Measurements from ENCODE around the gene NPAS2. TPM values are rescaled to one million over a fixed set of nuclear protein-coding genes. Genes with fewer than 3 reads are reported as not detected.
A peak's percentile ranks its signal among the peaks of the same experiment; 100 is the strongest.

NPAS2 gene
- total and polyA plus RNA-seq, 2 donors (not counting 3 experiments of a cell fraction or from before 2014, with no cell fraction given), result 29.0 to 53.9 TPM

DNA sequence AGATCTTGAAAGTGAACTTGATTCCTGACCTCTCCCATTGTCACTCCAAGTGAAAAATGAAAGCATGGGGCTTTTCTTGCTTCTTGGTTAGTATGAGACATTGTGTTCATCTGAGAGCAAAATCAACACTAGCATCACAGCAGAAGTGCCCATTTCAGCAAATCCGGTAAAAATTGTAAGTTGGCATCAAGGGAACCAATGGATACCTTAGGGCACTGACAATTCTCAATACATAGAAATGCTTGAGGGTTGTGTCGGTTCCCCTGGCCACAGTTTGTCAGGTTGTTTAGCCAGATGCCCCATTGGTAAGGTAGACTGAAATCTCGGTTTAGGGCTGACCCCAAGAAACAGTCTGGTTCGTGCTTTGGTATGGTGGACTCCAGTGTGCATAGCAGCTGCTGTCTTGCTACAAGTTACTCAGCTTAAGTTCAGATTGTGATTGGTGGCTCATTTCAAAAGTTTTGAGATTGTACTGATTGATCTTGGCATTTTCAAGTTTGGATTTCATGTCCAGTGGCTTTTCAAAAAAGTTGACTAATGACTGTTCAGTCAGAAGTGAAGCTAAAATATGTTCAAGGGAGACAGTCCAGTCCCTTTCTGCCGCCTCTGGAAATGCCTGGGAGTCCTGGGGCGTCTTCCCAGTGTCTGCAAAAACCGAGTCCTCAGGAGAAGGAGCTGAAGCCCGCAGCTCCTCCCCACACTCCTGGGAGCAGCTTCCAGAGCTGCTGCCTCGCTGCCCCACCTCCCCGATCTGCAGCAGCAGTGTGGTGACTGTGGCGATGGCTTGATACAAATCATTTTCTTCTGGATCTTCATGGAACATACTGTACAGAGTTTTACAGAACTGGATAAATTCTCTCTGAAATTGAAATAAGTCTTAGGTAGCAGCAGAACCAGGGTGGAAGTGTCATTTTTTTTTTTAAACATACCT is 187.7 kb downstream of the NPAS2 start:
- Histone ChIP-seq H3K27me3 (ENCODE audit: control insufficient read depth in 2 of 2, insufficient read depth in 2 of 2, low read length in 2 of 2) (no peaks in the 10 kb centered on the region), H4K20me1 (replicated peaks; ENCODE audit: control insufficient read depth, extremely low read depth, insufficient read depth, low read length) (peaks cover 2% of the 10 kb centered on the region), H3K4me2 (ENCODE audit: insufficient read depth, low read length) (no peak overlapping the region), H3K36me3 (ENCODE audit: control insufficient read depth in 2 of 2, extremely low read depth in 1 of 2, insufficient read depth in 2 of 2, low read length in 2 of 2) (peaks cover 39 to 49% of the 10 kb centered on the region in 2 experiments), H3K4me3 (replicated peaks in 1 of 3; ENCODE audit: insufficient read depth in 1 of 3, low read depth in 1 of 3, low read length in 3 of 3) (no peak overlapping the region), H2AFZ (ENCODE audit: low read depth, low read length) (no peak overlapping the region), H3K79me2 (ENCODE audit: control insufficient read depth, insufficient read depth, low read length) (peaks cover 43% of the 10 kb centered on the region), H3K9me3 (replicated peaks; ENCODE audit: control insufficient read depth, insufficient read depth, low read length) (no peaks in the 10 kb centered on the region), H3K9me1 (replicated peaks; ENCODE audit: control insufficient read depth, extremely low read depth, insufficient read depth, low read length) (no peaks in the 10 kb centered on the region), H3K9ac (replicated peaks; ENCODE audit: extremely low read depth, insufficient read depth, low read length) (no peak overlapping the region), H3K27ac (ENCODE audit: insufficient read depth, low read depth, low read length) (no peak overlapping the region), H3K4me1 (ENCODE audit: control insufficient read depth, extremely low read depth, insufficient read depth, low read length) (peaks cover 18% of the 10 kb centered on the region)
- FAIRE-seq (no peak), DNase-seq (ENCODE audit: low read depth, low spot score) (no peak)
- ChIA-PET POLR2A (interaction anchor here (1.0 kb wide), 1 partner anchor 144 kb away, joined by 3 read pairs; the partner anchor contains the start of gene TBC1D8), CTCF (interaction anchor here (1.3 to 2.1 kb wide), 4 partner anchors 146 to 413 kb away, joined by 6 to 8 read pairs (median 6); no protein-coding TSS in a partner anchor)
- intact Hi-C loops (cut with micrococcal nuclease) (no loop called here), dilution Hi-C loops (cut with MboI; ENCODE audit: extremely low pct_ligation_motif_present, low sequenced_read_pairs) (no loop called here)
- TSS peak; percentile 25 for BruUV-seq (replicated peaks)
- TF ChIP-seq JUN (IDR thresholded peaks at IDR 0.05; ENCODE audit: borderline replicate concordance, insufficient read depth, insufficient read length, low read depth), result no peak
- no peak for TF ChIP-seq MYC (IDR thresholded peaks at IDR 0.05; ENCODE audit: low read depth, low read length)
- no peak for TF ChIP-seq GATA2 (IDR thresholded peaks at IDR 0.05; ENCODE audit: insufficient read depth, insufficient read length, low read depth, low read length)
- TF ChIP-seq FOS (IDR thresholded peaks at IDR 0.05; ENCODE audit: borderline replicate concordance, insufficient read depth, low read length), result no peak
- TF ChIP-seq POLR2AphosphoS5 (IDR thresholded peaks at IDR 0.05; ENCODE audit: insufficient read depth, low read depth, low read length), result no peak
- TF ChIP-seq MAX (IDR thresholded peaks at IDR 0.05; ENCODE audit: insufficient read depth, insufficient read length), result no peak
- no peak for TF ChIP-seq CTCF (IDR thresholded peaks at IDR 0.05; ENCODE audit: extremely low read depth in 1 of 2, insufficient read depth in 1 of 2, low read depth in 1 of 2, low read length in 2 of 2)
- no peak for TF ChIP-seq POLR2A (IDR thresholded peaks at IDR 0.05; ENCODE audit: low read depth, low read length)
